ENCODE measurements around the gene TMEM45A. TPM values are rescaled to one million over a fixed set of nuclear protein-coding genes. Genes with fewer than 3 reads are reported as not detected.

TMEM45A gene
- total and polyA plus RNA-seq, 2 donors (not counting 3 experiments of a cell fraction or from before 2014, with no cell fraction given) = 5.6 to 8.6 TPM

DNA sequence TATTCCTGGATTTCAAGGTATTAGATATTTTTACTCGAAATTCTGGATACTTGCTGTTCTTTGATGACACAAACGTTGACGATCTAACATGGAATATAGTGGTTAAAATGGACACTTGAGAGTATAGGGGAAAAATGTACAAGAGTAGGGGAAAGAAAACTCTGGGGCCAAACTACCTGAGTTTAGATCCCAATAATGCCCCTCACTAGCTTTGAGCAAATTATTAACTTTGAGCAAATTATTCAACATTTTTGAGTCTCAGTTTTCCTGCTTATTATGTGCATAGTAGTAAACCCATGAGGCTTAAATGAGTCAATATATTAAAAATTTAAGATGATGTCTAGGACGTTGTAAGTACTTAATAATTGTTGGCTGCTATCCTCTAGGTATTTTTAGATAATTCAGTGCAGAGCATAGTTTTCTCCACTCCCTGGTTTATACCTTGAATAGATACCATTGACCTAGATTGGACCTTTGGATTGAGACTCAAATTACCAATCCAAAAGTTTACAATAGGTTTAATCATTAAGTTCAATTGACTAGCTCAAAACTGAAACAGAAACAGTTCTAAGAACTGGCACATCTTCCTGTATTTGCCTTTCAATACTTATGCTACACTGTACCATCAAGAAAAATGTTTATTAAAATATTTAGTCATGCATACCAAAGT, 121.4 kb downstream of the TMEM45A start:
- H3K9ac ChIP-seq (replicated peaks; ENCODE audit: extremely low read depth, insufficient read depth, low read length) = no peak overlapping the region
- ChIA-PET CTCF (no interaction called here), POLR2A (no interaction called here)
- H3K27ac ChIP-seq (ENCODE audit: insufficient read depth, low read depth, low read length) = no peak overlapping the region
- no peak overlapping the region for H2AFZ ChIP-seq (ENCODE audit: low read depth, low read length)
- no peaks in the 10 kb centered on the region for H3K4me1 ChIP-seq (ENCODE audit: control insufficient read depth, extremely low read depth, insufficient read depth, low read length)
- no peaks in the 10 kb centered on the region for H4K20me1 ChIP-seq (replicated peaks; ENCODE audit: control insufficient read depth, extremely low read depth, insufficient read depth, low read length)
- no TSS peak for BruUV-seq (replicated peaks)
- no peaks in the 10 kb centered on the region for H3K9me3 ChIP-seq (replicated peaks; ENCODE audit: control insufficient read depth, insufficient read depth, low read length)
- peaks cover 10 to 14% of the 10 kb centered on the region in 2 experiments for H3K27me3 ChIP-seq (ENCODE audit: control insufficient read depth in 2 of 2, insufficient read depth in 2 of 2, low read length in 2 of 2)
- H3K36me3 ChIP-seq (ENCODE audit: control insufficient read depth in 2 of 2, extremely low read depth in 1 of 2, insufficient read depth in 2 of 2, low read length in 2 of 2) = no peaks in the 10 kb centered on the region
- intact Hi-C loops (cut with micrococcal nuclease) = no loop called here
- DNase-seq (ENCODE audit: low read depth, low spot score) (no peak), FAIRE-seq (no peak)
- H3K4me2 ChIP-seq (ENCODE audit: insufficient read depth, low read length) = no peak overlapping the region
- no peaks in the 10 kb centered on the region for H3K9me1 ChIP-seq (replicated peaks; ENCODE audit: control insufficient read depth, extremely low read depth, insufficient read depth, low read length)
- TF ChIP-seq POLR2AphosphoS5 (IDR thresholded peaks at IDR 0.05; ENCODE audit: insufficient read depth, low read depth, low read length) = no peak
- TF ChIP-seq MAX (IDR thresholded peaks at IDR 0.05; ENCODE audit: insufficient read depth, insufficient read length) = no peak
- no peak for TF ChIP-seq FOS (IDR thresholded peaks at IDR 0.05; ENCODE audit: borderline replicate concordance, insufficient read depth, low read length)
- no peak for TF ChIP-seq MYC (IDR thresholded peaks at IDR 0.05; ENCODE audit: low read depth, low read length)
- TF ChIP-seq GATA2 (IDR thresholded peaks at IDR 0.05; ENCODE audit: insufficient read depth, insufficient read length, low read depth, low read length) = no peak
- no peak for TF ChIP-seq POLR2A (IDR thresholded peaks at IDR 0.05; ENCODE audit: low read depth, low read length)
- no peak for TF ChIP-seq EZH2 (IDR thresholded peaks at IDR 0.05; ENCODE audit: borderline replicate concordance, low read depth, low read length, severe bottlenecking)
- TF ChIP-seq, protein P1, sequence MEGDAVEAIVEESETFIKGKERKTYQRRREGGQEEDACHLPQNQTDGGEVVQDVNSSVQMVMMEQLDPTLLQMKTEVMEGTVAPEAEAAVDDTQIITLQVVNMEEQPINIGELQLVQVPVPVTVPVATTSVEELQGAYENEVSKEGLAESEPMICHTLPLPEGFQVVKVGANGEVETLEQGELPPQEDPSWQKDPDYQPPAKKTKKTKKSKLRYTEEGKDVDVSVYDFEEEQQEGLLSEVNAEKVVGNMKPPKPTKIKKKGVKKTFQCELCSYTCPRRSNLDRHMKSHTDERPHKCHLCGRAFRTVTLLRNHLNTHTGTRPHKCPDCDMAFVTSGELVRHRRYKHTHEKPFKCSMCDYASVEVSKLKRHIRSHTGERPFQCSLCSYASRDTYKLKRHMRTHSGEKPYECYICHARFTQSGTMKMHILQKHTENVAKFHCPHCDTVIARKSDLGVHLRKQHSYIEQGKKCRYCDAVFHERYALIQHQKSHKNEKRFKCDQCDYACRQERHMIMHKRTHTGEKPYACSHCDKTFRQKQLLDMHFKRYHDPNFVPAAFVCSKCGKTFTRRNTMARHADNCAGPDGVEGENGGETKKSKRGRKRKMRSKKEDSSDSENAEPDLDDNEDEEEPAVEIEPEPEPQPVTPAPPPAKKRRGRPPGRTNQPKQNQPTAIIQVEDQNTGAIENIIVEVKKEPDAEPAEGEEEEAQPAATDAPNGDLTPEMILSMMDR (IDR thresholded peaks at IDR 0.05; ENCODE audit: extremely low read depth in 1 of 2, insufficient read depth in 1 of 2, low read depth in 1 of 2, low read length in 2 of 2) = no peak
- no peak for TF ChIP-seq JUN (IDR thresholded peaks at IDR 0.05; ENCODE audit: borderline replicate concordance, insufficient read depth, insufficient read length, low read depth)
- H3K79me2 ChIP-seq (ENCODE audit: control insufficient read depth, insufficient read depth, low read length) = no peaks in the 10 kb centered on the region
- no peak overlapping the region for H3K4me3 ChIP-seq (replicated peaks in 1 of 3; ENCODE audit: insufficient read depth in 1 of 3, low read depth in 1 of 3, low read length in 3 of 3)
- dilution Hi-C loops (cut with MboI; ENCODE audit: extremely low pct_ligation_motif_present, low sequenced_read_pairs) = no loop called here
